HG03045 (cell line): ENCODE data around the gene NUP35.

ENCODE experiments used
- ATAC-seq: cut with Tn5 transposase; IDR thresholded peaks from one replicate; pipeline ENCODE4 v1.9.1; 2021; ENCODE audit warnings: mild to moderate bottlenecking, moderate library complexity; ENCODE audit not compliant: unreplicated experiment

Gene NUP35, protein sequence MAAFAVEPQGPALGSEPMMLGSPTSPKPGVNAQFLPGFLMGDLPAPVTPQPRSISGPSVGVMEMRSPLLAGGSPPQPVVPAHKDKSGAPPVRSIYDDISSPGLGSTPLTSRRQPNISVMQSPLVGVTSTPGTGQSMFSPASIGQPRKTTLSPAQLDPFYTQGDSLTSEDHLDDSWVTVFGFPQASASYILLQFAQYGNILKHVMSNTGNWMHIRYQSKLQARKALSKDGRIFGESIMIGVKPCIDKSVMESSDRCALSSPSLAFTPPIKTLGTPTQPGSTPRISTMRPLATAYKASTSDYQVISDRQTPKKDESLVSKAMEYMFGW

DNA sequence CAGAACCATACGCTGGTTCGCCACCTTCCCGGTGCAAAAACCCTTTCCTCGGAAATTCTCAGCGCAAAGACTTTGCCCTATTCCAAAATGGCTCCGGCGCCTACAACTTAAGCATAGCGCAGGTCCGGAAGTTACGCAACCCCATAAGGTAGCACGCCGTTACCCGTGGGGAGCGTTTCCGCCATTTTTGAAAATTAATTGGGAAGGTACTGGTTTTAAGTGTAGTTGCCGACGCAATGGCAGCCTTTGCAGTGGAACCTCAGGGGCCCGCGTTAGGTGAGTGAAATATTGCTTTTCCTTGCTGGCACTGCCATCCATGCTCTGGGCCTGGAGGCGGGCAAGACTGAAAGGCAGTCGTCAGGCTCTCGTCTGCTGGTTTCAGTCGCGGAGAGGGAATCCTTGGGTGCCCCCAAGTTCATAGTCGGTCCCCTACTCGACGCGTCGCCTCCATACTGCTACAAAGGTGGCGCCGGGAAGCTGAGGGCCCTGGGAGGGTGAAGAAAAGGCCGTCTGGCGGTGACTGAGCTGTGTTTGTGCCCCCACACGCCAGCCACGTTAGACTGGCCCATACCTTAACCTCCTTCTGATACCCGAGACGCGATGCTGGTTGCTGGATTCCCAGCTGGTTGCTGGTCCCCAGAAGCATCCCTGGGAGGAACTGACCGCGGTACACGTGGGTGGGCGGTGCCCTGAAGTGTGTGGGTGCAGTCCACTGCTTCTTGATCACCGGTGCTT, at the start of gene NUP35:
TSS of gene NUP35 (plus strand) at position 222 of the 735 bp plus-strand sequence. CDS start at position 237, 15 bp downstream.
- ATAC-seq, result peak; percentile 91

DNA sequence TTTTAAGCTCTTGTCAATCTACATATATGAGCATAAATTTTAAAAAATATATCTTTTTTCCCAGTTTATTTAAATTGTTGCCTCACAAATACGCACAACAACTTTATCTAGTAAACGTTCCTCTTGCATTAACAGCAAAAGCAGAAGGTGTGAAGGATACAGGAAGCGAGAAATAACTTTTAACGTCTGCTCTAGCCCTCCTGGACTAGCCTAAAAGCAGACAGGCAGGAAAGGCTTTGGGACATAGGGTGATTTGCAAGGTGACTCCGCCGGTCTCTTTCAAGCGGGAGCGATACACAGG, 46.1 kb upstream of the NUP35 start:
- ATAC-seq, result no peak

DNA sequence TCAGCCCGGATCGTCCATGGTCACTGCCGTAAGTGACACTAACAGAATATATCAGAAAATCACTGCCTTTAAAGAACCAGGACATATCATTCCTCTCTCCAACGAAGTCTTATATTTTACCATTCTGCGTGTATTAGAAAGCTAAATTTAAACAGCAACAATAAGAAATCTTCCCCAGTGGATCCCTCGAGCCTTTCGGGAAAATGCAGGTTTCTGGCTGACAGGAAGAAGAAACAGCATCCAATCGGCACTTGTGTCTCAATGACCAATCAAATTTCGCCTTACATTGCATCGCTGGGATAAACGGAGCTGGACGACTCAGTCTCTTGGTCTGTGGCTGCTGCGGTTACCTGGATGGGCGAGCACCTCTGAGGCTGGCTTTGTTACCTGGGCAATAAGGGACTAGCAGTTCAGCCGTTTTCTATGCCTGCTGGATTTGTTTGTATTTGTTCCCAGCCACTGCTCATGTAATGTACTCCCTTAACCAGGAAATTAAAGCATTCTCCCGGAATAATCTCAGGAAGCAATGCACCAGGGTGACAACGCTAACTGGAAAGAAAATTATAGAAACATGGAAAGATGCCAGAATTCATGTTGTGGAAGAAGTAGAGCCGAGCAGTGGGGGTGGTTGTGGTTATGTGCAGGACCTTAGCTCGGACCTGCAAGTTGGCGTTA, 45.6 kb upstream of the NUP35 start, which contains the start of gene DUSP19:
TSS of gene DUSP19 (plus strand) at position 284 of the 675 bp plus-strand sequence. CDS start at position 471, 187 bp downstream.
- ATAC-seq, result peak; percentile 93

DNA sequence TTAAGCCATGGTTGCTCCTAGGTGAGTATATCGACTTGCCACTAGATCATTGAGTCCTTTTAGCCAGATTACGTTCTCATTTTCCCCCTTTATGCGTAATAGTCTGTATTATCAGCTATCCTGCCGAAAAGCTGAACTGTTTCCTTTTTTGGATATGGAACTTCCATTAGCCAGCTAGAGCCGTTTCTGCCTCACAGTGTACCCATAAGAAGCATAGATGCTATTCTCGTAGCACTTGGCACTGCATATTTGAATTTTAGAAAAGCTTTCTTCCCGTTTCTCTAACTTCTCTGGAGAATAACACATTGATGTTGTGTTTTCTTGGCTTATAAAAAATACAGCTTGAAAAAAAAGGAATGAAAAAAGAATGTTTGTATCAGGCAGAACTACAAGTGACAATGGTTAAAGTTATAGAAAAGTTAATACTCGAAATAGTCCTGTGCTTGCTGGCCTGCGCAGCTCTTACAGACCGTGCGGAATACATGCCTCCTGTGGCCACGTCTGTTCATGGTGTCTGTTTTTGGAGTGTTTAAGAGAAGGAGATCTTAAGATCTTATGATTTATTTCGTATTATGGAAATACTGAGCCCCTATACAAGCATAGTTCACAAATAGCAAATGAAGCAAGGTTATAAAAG, 45.0 kb upstream of the NUP35 start:
- peak; percentile 19 for ATAC-seq

DNA sequence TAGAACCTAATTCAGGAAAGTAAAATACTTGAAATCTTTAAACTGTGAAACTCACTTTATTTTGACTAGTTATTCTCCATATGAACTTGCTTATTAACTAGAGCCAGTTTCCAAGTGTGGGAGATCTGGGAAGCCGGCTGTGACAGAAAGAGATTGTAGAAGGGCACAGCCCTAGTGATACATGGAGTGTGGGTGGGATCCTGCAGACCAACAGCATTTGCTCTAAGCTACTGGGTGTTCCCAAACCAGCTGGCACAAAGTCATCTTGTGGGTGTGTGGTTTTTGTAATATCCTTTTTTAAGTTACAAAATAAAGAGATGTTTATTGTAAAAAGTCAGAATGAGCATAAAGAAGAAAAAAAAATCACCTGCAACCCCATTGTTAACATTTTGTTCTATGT, 42.3 kb upstream of the NUP35 start:
- no peak for ATAC-seq

DNA sequence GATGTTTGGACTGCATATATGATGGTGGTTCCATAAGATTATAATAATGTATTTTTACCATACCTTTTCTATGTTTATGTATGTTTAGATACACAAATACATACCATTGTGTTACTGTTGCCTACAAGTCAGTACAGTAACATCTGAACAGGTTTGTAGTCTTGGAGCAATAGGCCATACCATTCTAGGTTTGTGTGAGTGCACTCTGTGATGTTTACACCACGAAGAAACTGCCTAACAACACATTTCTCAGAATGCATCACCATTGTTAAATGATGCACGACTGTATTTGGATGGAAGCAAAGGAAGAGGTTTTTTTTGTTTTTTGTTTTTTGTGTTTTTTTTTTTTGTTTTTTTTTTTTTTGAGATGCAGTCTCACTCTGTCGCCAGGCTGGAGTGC, 36.2 kb upstream of the NUP35 start:
- no peak for ATAC-seq

DNA sequence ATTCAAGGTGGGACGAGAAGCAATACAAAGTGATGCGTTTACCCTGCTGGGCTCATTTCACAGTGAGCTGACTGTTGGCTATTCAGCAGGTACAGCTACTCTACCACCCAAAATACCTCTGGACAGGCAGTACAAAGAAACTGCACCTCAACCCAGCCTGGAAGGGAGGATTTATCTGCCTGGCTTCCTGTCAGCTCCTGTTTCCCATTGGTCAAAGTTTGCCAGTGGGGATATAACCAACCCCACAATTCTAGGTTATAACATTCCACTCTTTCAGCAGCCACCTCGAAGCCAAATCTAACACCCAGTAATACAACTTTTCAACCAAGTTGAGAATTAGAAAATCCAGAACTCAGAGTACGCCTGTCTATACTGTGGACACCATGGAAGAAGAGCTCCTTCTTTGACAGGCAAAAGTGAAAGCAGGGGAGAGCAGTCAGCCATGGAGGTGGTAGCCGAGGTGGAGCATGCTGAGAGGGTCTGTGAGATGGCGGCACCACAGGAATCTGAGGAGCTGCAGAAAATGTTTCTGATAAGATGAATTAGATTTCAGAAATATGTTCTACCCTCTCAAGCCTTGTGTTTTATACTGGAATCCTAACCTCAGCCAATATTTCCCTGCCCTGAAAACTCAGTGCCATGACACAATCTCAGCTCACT, 34.9 kb upstream of the NUP35 start:
- peak; percentile 67 for ATAC-seq

DNA sequence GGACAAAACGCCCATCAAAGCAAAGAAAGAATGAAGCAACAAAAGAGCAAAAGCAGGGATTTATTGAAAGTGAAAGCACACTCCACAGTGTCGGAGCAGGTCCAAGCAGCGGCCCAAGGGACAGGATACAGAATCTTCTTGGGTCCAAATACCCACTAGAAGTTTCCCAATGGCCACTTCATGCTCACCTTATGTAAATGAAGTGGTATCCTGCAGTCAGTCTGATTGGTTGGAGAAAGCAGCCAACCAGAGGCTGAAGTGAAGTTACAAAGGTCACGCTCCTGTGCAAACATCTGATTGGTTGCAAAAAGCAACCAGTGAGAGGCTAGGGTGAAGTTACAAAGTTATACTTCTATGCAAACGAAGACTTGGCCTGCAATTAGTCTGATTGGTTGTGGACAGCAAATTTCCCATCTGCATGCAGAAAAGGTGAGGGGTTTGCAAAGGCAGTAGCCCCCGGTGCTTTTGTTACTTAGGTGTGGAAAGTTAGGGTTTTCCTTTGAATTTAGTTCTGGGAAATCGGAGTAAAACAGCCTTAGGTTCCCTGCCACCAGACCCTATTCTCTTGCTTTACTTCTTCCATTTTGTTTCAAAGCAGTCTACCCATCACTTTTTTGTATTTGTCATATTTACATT, 32.8 kb upstream of the NUP35 start:
- no peak for ATAC-seq

DNA sequence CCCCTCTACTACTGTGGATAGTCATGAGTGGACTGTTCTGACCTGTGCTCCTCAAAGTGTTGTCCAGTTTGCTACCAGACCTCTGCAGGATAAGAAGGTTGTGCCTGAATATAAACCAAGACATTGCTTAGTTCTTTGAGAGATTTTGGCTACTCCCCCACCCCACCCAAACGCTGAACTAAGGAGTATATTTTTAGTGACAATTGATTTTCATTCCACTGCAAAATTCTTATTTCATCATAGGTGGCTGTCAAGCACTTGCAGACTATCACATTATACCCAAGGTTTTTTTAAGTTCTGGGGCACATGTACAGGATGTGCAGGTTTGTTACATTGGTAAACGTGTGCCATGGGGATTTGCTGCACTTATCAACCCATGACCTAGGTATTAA, 32.3 kb upstream of the NUP35 start:
- ATAC-seq, result no peak

DNA sequence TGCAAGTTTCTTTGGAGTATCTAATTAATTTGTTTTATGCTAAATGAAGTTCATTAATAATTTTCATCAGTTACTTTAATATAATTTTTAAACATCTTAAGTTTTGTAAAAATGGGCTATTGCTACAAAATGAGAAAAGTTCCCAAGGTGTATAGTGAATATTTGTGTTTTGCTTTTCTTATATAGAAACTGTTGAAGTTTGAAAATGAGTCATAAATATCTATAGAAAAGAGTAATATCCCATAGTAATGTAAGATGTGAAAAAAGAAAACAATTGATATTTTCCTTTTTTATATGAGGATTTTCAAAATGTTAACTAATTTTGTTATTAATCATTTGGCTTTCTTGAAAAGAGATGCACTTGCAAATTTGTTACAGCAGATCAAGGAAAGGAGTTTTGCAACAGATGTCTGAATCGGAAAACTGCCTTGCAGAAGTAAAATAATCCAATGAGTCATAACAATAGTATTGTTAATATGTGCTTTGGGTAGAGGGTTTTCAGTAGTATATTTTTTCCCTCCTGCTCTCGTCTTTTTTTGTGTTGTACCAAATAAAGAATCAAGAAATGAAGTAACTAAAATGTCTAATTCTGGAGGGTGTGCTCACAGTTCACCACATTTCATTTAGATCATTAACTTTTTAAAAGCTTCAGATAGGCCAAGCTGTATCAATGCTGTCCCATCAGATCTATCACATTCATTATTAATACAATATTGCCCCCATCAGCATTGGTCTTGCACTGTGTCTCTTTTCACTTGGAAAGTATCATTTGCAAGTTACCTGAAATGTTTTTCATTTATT, 30.2 kb upstream of the NUP35 start:
- ATAC-seq, result peak; percentile 65

DNA sequence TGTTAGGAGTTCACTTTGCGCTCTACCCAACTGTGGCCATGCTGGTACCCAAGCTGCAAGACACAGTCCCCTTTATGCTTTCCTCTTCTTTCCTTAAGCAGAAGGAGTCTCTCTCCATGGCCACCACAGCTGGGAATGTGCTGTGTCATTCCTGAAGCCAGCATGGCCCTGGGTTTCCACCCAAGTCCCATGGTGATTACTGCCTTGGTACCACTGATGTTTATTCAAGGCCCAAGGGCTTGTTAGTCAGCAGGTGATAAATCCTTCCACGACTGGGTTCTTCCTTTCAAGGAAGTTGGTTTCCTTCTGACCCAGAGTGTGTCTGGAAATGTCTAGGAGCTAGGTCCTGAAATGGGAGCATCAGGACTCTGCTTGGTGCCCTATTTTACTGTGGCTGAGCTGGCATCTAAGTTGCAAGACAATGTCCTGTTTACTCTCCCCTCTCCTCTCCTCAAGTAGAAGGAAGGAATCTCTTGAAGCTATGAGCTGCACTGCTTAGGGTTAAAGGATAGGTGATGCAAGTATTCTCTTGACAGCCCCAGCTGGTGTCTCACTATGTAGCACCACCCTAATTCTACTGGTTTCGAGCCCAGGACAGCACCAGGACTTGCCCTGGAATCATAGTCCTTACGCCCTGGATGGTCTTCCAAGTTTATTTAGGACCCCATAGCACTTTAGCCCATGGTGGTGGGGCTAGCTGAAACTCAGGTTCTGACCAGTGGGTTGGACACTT, 18.7 kb upstream of the NUP35 start:
- ATAC-seq, result no peak

DNA sequence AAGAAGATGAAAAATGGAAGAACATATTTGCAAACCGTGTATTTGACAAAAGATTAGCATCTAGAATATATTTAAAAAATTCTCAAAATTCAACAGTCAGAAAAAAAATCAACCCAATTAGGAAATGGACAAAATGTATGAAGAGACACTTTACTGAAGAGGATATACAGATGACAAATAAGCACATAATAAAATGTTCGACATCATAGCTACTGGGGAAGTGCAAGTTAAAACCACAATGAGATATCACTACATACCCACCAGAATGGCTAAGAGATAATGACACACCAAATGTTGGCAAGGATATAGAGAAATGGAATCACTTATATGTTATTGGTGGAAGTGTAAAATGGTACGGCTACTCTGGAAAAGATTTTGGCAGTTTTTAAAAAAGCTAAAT, 11.7 kb upstream of the NUP35 start:
- no peak for ATAC-seq

DNA sequence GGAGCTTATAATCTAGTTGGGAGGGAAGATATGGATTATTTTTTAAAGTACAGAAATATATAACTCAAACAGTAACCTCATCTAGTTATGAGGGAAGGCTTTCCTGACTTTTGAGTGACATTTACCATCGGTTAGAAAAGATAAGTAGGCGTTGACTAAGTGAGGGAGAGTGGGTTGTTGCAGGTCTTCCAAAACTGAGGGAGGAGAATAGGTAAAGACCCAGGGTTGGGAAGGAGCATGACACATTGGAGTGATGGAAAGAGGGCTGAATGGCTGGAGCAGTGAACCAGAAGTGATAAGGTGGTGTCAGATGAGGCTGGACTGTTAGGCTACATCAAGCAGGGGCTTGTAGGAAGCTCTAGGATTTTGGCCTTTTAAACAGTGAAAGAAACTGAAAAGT, 10.6 kb upstream of the NUP35 start:
- ATAC-seq, result no peak

DNA sequence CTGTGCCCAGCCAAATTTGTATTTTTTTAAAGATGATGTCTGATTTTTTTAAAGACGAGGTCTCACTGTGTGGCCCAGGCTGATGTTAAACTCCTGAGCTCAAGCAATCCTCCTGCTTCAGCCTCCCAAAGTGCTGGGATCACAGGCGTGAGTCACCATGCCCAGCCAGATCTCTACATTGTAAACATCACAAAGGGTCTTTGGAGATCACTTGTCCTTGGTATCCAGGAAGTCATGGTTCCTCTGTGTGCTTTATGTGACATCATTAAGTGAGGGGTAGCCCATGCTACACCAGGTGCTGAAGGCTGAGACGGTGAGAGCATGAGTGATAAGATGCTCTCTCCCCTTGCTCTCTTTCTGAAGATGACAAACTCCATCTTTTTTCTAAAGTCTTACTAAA, 7.0 kb upstream of the NUP35 start:
- ATAC-seq, result no peak

DNA sequence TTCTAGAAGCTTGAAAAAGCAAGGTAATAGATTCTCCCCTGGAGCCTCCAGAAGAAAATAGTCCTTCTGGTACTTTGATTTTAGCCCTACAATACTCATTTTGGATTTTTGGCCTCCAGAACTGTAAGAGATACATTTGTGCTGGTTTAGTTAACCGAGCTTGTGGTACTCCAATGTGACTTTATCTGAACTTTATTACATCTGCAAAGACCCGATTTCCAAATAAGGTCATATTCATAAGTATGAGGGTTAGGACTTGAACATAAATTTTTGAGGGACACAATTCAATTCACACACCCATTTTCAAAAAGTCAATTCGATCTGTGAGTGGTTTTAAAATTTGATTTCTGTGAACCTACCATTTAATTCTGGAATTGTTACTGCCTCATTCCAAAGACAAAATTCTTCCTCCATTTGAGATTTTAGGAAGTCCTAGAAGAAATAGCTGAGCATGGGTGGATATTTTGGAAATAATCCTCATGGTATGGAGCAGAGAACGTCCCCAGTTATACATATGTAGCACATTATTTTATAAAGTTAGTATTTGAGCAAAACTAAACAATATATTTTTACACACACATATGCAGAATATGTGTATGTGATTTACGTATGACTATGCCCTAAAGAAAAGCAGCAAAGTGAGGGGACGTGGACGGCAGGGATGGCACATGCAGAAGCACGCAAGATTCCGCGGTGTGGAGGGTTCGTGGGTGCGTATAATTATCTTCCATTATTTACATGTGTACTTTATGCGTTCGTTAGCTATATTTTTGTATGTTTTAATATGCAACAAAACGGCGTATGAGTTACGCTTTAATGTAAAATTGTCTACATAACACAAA, 905 bp upstream of the NUP35 start:
- ATAC-seq, result no peak

DNA sequence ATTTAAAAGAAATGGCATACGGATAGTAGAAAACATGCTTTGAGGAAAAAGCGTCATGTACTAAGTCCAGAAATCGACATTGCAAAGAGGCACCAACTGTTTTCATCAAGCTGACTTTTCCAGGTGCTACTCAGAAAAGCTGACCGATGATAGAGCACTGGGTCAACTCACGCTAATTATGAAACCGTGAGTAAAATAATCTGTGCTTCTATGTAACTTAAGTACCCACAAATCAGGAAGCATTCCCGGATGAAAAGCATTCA, 353 bp upstream of the NUP35 start:
- peak; percentile 42 for ATAC-seq

DNA sequence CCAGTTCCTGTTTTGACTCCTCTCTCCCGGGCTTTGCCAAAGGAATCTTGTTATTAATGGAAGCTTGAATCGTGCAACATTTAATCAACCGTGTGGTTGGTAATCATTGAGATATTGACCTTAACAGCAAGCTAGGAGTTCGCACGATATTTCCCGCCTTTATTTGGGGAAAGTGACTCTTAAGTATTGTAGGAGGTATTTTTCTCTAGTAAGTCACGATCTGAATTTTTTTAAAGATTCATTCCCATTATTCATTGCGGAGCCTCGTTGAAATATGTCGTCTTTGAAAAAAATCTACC, 663 bp downstream of the NUP35 start:
- ATAC-seq, result no peak

DNA sequence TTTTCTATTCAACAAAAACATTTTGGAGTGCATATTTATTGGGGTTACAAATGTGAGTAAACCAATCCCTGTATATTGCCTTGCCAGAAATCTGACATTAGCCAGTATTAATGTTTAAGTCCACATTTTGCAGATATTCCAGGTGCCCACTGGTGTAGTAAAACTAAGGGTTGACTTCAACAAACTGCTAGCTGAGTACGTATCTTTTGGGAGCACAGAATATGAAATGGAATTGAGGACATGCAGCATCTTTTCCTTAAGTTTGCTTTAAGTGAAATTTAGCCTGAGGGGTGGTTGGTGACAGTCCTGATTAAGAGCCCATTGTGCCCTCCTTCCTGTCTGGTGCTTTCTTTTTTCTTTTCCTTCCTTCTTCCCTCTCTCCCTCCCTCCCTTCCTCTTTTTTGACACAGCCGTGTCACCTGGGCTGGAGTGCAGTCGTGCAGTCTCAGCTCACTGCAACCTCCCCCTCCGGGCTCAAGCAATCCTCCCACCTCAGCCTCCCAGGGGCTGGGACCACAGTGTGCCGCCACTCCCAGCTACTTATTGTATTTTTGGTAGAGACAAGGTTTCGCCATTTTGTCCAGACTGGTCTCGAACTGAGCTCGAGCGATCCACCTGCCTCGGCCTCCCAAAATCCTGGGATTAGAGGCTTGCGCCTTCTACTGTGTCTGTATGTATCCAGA, 1.6 kb downstream of the NUP35 start:
- no peak for ATAC-seq
